ENCODE data around the gene TEDC1.

DNA sequence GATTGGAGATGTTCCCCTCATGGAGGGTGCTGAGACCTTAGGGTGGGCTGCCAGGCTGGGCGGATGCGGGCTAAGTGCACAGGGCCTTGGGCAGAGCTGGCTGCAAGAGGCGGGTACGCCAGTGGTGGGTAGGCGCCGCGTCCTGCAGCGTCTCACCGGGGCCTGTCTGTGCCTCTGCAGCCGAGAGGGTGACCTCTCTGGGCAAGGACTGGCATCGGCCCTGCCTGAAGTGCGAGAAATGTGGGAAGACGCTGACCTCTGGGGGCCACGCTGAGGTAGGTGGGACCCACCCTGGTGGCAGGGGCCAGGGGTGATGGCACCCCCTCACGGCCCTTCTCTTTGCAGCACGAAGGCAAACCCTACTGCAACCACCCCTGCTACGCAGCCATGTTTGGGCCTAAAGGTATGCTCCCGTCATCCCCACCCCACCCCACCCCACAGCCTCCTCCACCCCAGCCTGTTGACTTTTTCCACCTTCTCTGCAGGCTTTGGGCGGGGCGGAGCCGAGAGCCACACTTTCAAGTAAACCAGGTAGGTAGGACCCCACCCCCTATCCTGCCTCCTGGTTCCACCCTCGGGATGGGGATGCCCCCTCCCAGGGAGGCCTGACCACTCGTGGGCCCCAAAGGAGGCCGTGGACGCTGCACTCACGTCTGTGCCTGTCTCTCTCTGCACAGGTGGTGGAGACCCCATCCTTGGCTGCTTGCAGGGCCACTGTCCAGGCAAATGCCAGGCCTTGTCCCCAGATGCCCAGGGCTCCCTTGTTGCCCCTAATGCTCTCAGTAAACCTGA is 2.9 kb upstream of the TEDC1 start:
- TF ChIP-seq CTCF (IDR thresholded peaks at IDR 0.05), result no peak
- TF ChIP-seq HMGXB4 (CRISPR knock-in tag; IDR thresholded peaks at IDR 0.05), result no peak
- no peak for TF ChIP-seq ATF6 (CRISPR knock-in tag; IDR thresholded peaks at IDR 0.05)
- TF ChIP-seq TEAD1 (CRISPR knock-in tag; IDR thresholded peaks at IDR 0.05), result no peak
